Stimulated activated CD4-positive, alpha-beta T cell treated with anti-CD3 and anti-CD28 coated beads, Interleukin-1b, Interleukin-23, amount 100 ng/mL, for 1 hour (primary cell): ENCODE data around the gene CACNB3.

Experiments
- DNase-seq, 2 donors: peaks; one replicate each; pipeline ENCODE4 v3.0.0-alpha.2; 2020; ENCODE audit warnings: low read depth in 2 of 2

The CACNB3 gene

DNA sequence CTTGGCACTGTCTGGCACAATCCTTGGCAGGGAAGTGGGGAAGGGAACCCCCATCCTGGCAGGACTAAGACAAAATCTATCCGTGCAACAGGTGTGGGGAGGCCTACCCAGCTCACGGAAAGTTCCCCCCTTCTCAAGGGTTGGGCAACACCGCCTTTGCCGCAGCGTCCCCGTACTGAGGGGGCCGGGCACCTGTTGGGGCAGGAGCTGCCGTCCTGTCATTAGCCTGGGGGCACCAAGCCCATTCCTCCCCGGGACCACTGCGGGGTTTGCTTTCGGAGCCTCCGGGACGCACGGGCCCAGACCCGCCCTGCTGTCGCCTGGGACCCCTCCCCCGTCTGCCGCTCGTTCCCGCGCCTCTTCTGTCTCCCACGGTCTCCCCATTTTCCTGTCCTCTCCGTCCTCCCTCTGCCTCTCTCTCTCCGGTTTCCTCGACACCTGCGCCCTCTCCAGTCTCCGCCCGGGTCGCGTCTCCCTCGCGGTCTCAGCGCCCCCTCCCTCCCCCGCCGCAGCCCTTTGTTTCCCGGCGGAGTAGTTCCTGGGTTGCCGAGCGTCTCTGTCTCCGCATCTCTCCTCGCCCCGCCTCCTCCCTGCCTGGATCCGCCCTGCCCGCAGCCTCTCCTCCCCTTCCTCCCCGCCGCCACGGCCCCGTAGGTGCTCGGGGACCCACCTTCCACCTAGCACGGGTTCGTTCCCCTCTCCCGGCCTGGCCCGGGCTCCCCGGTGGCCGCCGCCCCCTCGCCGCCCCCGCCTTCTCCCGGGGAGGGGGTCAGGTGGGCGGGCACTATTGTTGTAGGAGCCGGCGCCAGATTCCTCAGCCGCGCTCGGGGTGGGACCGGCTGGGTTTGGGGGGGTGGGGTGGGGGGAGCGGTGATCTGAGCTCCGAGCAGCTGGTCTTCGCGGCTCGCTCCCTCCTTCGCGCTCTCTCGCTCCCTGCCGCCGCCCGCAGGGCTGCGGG is at the start of gene CACNB3:
CACNB3 (plus strand) TSS at position 624 of the 958 bp plus-strand sequence. CDS start 434 bp downstream, outside the sequence.
- peak; percentile 37 to 73 for DNase-seq

GRCh38 chr12:48768736-48769135 is 49.6 kb upstream of the CACNB3 start:
- DNase-seq = no peak

DNA sequence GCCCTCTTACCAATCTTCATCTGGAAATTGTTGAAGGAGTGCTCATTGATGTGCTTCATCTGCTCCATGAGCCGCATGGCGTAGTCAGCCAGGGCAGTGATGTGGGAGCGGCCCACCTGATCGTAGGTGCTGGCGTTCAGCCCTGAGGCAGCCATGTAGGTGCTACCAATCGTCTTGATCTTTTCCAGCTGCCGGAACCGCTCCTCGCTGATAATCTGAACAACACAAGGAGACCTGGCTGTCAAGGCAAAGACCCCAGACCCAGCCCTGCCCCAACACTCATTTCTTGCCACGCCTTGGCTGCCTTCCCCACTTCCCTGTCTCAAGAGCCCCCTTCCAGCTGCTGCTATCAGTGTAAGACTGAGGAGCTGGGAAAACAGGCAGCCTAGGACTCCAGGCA is 47.5 kb upstream of the CACNB3 start:
- no peak for DNase-seq

DNA sequence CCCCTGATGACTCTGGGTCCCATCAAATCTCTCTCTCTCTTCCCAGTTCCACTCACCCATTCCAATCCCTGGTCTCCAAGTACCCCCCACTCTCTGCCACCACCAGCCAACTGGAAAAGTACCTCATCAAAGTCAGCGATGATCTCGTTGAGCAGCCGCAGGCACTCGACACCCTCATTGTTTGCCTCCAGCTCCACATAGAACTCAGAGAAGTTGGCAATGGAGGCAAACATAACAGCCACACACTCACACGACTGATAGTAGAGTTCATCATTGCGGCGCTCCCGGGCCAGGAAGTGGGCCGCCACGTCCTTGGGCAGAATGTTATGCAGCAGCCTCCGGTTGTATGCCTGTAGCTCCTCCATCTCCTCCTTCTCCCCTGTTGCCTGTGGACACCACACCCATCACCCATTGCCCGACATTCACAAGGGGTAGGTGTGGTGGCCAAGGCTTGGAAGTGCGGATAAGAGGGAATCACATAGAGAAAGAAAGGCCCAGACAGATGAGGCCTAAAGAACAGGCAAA is 46.6 kb upstream of the CACNB3 start:
- no peak for DNase-seq

GRCh38 chr12:48773686-48774085 is 44.6 kb upstream of the CACNB3 start:
- DNase-seq = no peak

DNA sequence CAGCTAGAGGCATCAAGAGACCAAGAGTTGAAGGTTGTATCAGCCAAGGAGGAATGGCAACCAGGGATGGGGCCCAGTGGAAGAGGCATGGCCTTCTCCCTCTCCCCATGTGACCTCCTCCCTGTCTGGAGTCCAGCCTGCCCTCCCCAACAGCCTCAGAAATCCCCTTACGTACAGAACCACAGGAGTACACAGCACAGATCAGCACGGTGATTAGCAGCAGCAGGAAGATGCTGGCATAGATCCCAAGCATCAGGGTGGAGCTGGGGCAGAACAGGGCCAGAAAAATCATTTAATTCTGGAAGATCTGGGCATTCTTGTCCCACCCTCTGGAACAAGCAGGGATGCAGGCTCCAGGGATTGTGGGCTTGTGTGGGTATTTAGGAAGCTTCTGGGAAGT is 43.8 kb upstream of the CACNB3 start:
- no peak for DNase-seq

DNA sequence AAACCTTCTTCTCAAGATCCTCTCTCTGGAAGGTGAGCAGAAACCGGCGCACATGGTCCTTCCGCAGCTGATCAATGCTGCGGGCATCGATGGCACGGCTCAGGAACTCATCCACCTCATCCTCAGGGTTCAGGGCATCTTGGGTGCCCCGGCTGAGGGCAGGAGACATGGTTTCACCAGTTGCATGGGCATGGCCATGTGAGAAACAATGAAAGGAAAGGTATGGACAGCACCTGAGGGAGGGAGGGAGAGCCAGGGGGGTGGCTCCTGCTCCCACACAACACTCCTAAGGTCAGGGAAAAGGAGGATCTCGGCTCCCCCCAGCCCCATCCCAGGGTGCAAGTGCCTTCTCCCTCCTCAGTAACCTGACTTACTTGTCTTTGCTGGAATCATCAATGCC is 43.0 kb upstream of the CACNB3 start:
- DNase-seq = no peak

- no peak for DNase-seq
Observed at GRCh38 chr12:48775991-48776649, 42.2 kb upstream of the CACNB3 start.

GRCh38 chr12:48776956-48777355 is 41.3 kb upstream of the CACNB3 start:
- DNase-seq = no peak

DNA sequence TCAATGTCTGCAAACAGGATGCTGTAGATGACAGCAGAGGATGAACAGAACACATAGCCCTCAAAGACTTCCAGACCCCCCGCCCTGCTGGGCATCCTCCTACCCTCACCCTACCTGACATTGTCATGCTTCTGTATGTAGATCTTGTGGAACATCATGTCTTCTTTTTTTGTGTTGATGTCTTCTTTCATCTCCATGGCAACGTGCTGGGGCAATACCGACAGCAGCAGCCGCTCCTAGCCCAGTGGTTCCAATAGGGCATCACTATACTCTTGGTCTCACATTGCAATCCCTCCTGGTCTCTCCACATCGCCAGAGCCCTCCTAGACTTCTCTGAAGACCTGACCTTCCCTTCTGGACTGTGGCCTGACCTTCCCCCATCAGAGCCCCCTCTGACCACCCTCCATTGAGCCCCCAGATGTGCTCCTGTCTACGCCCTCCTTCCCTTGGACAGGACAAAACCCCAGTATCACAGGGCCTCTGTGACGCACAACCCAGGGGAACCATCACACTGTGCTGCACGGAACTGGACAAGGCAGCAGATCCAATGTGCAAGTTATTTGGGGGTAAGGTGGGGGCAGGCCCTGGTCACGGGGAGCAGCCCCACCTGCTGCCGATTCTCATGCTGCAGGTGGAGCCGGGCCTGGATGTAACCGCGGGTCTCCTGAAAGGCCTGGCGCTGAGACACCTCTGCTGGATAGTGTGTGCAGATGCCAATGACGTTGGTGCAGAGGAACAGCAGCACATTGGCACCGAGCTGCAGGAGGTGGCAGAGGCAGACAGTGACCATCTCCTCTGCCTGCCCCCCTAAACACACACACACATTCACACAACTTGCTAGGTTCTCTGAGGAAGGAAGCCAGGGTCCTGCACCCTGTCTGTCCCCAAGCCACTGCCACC is 40.5 kb upstream of the CACNB3 start:
- DNase-seq = no peak

- no peak for DNase-seq
Observed at GRCh38 chr12:48779869-48780268, 38.4 kb upstream of the CACNB3 start.

DNA sequence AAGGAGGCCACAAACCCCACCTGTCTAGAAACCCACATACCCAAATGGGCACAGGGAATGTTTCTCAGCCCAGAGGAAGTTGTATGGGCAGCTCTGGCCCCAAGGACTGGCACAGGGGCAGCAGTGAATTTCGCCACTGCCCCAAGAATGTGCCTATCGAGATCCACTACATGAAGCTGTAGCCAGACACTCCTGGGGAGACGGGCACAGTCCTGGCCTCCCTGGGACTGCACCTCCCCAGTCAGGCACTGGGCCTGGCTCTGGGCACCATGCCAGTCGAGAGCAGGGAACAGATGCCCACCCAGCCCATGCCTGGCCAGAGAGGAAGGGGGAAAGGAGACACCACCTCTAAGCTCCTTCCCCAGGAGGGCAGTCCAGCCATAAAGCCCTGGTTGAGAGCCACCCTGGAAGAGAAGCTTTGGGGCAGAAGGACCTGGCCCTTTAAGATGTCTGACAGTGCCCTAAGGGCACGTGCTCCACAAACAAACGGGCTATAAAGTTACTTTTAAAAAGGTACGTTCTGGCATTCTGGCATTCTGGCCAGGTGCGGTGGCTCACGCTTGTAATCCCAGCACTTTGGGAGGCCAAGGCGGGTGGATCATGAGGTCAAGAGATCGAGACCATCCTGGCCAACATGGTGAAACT is 37.8 kb upstream of the CACNB3 start:
- DNase-seq = no peak

GRCh38 chr12:48781750-48782456 is 36.4 kb upstream of the CACNB3 start:
- no peak for DNase-seq

DNA sequence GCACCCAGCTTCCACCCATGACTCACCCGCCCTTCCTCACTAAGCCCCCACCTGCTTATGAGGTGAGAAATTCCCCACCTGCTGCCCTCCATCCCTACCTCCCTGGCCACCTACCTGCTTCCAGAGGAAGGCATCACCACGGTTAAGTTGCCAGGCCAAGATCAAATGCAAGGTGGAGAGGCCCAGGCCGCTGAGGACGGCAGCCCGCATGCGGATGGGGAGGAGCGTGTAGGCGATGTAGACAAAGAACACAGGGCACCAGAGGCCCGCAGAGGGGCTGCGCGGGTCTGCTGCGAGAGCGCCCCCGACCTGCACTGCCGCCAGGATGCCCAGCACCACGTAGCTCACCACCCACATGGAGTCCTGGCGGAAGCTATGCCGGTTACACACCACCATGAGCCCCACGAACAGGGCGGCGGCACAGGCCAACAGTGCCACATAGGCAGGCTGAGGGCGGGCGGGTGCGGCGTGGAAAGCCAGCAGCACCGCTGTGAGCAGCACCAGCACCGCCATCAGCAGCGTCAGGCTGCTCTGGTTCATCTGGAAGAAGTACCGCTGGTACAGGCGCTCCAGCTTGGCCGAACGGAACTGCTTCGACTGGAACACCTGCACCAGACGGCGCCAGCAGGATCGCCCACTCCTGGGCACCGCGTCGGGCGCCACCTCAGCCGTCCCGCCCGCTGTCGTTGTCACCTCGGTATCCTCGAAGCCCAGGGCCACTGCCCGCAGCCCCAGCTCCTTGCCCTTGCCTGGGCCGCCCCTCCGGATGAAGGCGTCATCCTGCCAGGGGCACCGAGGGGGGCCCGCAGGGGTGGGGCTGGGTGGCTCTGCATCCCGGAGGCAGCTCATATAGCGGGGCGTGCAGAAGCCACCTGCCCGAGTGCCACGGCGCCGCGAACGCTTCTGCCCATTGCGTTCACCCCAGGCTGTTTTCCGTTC is 35.6 kb upstream of the CACNB3 start:
- DNase-seq = no peak

- no peak for DNase-seq
Observed at GRCh38 chr12:48783432-48783831, 34.9 kb upstream of the CACNB3 start.

DNA sequence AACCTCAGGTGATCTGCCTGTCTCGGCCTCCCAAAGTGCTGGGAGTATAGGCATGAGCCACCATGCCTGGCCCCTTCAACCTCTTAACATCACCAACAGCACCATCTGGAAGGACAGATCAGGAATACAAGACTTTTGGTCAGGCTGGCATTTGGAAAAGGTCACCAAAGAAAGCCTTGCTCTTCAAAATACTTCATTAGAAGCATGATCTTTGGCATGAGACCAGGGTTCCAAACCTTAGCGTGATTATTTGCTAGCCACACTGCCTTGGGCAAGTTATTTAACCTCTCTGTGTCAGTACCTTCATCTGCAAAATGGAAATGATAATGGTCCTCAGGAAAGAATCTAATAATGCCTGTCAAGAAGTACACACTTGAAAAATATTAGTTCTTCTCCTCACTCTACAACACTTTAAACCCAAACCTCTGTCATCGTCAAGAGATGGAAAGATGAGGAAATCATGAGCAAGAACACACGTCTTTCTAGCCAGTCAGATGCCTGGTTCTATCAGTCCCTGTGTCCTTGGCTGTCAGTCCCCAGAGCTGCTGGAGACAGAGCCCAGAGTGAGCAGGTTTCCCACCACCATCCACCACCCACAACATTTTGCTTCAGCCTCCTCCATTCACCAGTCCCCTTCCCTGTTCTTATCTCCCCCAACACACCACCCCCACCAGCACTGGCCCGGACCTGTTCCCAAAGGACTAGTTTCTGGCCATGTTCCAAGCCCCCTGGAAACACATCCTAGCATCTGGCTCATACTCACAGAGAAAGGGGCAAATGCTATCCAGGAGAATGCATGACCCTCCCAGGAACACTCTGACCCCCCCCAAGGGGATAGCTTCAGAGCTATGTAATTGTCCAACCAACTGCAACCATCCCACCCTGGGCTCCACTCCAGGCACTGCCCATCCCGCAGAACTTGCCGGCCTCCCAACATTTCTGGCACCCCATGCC is 31.4 kb upstream of the CACNB3 start:
- DNase-seq = no peak

DNA sequence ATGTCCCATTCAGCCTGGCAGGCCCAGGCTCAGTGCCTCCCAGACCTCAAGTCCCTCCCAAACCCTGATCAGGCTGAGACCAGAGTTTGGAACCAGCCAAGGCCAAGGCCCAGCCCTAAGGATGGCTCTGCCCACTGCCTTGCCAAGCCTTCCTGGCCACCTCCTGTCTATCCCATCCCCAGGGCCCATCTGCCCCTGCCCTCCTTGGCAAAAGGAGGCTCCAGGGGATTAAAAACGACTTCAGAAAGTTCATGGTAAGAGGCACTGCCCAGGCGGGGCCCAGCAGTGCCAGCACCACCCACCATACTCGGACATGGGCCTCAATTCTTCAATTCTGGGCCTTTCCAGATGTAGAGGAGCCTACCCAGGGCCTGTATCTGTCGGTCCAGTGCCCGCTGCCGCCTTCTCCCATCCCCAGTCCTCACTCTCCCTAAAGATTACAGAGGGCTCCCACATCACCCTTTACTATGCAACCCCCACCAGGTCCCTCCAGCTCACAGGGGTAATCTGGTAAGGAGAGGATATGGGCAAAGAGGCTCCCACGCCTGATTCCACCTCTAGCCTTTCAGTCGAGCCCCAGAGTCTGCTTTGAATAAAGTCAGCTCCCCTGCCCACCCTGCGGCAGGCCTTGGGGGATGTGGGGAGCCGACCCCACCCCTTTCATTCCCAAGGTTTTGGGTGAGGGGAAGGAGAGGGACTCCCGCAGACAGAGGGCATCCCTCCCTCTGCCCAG is 30.3 kb upstream of the CACNB3 start:
- no peak for DNase-seq

GRCh38 chr12:48788524-48788853 is 29.8 kb upstream of the CACNB3 start:
- DNase-seq = no peak
